ENCODE data around the gene ACACB.

Gene ACACB

GRCh38 chr12:109115758-109116610 lies at the start of gene ACACB:
TSS of gene ACACB (plus strand) at chr12:109116587. CDS start at chr12:109139406, 22,819 bp downstream.
- DNase-seq: peak; percentile 83 to 87

DNA sequence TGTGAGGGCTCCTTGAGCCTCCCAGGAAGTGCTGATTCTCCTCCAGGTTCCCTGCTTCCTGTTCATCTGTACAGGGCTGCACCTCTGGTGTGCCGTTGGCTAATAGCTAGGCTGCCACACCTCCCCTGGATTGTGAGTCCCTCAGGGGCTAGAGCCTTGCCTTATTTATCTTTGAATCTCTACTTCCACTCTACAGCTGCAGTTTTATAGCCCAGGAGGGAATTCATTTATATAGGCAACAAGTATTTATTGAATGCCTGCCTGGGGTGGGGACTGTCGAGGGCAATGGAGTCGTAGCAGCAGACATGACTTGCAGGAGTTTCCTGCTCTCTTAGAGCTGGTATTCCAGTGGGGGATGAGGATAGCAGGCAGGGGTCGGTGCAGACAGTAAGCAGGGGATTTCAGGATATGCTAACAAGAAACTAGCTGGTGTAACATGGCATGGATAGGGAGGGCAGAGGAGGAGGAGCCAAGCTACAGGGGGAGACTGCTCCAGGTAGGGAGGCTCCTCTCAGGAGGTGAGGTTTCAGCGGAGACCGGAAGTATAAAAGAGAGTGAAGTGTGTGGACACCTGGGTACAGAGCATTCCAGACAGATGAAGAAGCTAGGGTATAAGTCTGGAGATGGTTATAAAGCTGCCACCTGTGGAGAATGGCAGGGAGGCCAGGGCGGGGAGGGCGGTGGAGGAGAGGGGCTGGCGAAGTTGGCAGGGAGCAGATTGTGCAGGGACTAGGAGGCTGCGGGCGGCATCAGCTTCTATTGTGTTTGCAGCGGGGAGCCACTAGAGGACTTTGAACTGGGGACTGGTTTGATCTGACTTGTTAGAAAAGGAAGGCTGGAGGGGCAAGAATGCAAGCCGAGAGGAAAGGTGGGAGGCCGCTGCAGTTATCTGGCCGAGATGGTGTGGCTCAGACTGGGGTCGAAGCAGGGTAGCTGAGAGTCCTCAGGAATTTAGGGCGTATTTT lies 46.8 kb upstream of the ACACB start:
- no peak for DNase-seq

GRCh38 chr12:109074866-109075265 lies 41.5 kb upstream of the ACACB start:
- DNase-seq: no peak

GRCh38 chr12:109082751-109083150 lies 33.6 kb upstream of the ACACB start:
- no peak for DNase-seq

- no peak for DNase-seq
These were observed 32.0 kb upstream of the ACACB start for GRCh38 chr12:109084425-109084824.

- DNase-seq: no peak
These were observed 30.8 kb upstream of the ACACB start for GRCh38 chr12:109085590-109085989.

DNA sequence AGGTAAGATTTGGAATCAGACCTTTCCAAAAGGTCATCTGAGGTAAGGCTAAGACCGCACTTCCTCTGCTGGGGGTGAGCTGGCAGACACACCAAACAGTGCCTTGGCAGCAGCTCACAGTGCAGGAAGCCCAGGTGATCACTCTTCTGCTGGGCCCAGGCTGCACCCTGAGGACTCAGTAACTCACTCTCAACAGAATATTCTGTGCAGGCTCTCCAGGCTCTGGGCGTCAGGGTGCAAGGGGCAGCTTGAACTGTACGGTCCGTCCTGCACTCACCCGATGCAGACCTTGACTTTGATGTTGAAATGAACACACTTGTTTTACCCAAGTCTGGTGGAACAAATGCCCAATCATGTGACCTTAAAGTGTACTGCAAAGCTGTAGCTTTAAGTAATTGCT lies 29.1 kb upstream of the ACACB start:
- no peak for DNase-seq

DNA sequence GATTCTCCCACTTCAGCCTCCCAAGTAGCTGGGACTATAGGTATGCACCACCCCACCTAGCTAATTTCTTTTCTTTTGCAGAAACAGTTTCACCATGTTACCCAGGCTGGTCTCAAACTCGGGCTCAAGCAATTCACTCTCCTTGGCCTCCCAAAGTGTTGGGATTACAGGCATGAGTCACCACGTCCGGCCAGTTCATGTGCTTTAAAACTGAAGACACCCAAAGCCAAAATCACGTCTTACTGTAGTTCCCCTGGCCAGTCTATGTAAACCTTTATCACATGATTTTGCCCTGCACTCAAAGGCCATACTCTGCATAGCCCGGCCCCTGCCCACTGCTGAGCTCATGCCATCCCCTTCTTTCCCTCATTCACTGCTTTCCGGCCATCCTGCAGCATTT lies 27.6 kb upstream of the ACACB start:
- DNase-seq: no peak

DNA sequence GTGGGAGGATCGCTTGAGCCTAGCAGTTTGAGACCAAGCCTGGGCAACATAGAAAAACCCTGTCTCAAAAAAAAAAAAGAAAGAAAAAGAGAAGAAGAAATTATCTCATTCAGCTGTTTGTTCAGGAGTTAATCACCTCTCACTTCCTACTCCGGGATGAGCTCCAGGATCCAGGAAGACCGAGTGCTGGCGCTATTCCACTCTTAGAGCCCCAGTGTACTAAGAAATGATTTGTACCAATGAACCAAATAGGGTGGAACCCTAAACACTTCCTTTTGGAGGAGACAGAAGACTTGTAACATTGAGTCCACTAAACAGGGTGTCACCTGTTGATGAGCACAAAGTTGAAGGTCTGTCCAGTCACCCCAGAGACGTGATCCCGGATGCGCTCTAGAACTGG lies 26.7 kb upstream of the ACACB start:
- no peak for DNase-seq

GRCh38 chr12:109092497-109093021 lies 23.8 kb upstream of the ACACB start:
- peak; percentile 53 to 65 for DNase-seq

GRCh38 chr12:109093022-109093918 lies 23.1 kb upstream of the ACACB start, which contains the start of gene ALKBH2:
TSS of gene ALKBH2 (minus strand) at chr12:109093472. CDS start at chr12:109092786, 686 bp downstream.
- peak; percentile 88 to 93 for DNase-seq

- DNase-seq: no peak
These were observed 19.3 kb upstream of the ACACB start for GRCh38 chr12:109097140-109097434.

- DNase-seq: peak; percentile 92 to 93
These were observed 18.8 kb upstream of the ACACB start, which contains the start of gene UNG for GRCh38 chr12:109097435-109098182. TSS of gene UNG (plus strand) at chr12:109097597. CDS start at chr12:109097680, 83 bp downstream.

DNA sequence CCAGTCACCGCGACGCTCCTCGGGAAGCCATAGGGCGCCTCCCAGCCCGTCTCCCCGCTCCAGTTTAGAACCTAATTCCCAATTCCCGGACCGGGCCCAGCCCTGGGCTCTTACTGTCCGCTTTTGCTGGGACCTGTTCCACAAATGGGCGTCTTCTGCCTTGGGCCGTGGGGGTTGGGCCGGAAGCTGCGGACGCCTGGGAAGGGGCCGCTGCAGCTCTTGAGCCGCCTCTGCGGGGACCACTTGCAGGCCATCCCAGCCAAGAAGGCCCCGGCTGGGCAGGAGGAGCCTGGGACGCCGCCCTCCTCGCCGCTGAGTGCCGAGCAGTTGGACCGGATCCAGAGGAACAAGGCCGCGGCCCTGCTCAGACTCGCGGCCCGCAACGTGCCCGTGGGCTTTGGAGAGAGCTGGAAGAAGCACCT lies 18.2 kb upstream of the ACACB start:
- DNase-seq: no peak

DNA sequence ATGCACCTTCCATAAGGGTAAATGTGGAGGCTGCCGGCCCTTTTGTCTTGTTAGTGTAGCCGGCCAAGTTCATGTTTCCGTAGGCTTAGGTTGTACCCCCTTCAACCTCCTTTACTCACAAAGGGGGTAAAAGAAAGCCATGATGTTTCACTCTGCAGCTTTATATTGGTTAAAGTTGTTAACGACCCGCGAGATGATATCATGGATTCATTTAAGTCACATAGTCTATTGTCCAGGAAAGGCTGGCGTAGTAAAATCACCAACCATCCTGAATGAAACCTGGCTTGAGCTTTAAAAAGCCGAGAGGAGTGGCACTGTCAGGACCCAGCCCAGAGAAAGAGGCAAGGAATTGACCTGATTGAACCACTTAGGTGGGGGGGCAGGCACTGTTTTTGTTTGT lies 17.7 kb upstream of the ACACB start:
- DNase-seq: no peak

DNA sequence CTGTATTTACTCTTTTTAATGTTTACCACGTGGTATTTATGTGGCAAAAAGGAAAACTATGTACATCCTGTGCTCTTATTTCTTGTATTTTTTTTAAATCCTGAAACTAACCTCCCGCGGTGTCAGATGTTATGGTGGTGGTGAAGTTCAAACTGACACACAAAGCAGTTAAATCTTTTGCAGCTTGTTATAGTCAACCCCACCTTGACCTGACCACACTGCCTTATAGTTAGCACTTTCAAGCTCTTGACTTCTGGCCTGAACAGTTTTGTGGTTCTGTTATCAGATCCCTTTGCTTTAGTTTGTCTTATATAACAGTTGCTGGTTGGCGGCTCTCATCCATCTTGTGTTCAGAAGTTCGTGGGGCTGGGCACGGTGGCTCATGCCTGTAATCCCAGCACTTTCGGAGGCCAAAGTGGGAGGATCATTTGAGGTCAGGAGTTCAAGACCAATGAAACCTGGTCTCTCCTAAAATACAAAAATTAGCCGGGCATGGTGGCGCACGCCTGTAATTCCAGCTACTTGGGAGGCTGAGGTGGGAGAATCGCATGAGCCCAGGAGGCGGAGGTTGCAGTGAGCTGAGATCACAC lies 16.9 kb upstream of the ACACB start:
- no peak for DNase-seq

DNA sequence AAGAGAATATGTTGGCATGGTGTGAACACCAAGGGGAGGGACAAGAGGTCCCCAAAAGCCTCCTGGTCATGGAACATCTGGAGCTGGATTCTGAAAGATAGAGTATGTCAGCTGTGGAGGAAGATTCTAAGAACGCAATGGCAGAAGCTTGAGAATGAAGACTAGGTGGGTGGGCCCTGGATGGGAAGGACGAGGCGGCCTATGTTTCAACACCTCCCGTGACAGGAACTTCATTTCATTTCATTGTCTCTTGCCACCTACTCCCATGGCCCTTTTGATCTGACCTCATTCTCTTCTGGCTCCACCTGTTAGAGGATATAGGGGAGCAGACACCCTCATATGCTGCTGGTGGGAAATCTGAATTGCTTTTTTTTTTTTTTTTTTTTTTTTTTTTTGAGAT lies 15.6 kb upstream of the ACACB start:
- DNase-seq: no peak

DNA sequence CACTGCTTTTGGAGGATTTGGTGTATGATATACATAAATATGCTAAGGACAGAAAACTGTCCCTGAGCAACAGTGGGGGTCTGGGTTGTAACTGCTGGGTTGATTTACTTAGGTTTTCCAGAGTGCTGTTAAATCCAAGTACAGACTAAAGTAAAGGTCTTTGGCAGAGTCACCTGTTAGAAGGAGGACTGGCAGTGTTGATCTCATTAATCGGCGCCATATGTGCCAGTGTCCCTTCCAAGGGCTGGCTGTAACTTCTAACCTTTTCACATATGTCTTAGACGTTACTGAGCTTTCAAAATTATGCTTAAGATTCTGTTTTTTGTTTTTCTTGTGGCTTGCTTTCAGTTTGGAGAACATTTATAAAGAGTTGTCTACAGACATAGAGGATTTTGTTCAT lies 13.9 kb upstream of the ACACB start:
- no peak for DNase-seq

- no peak for DNase-seq
These were observed 11.2 kb upstream of the ACACB start for GRCh38 chr12:109105176-109105575.

GRCh38 chr12:109109746-109110350 lies 6.5 kb upstream of the ACACB start:
- no peak for DNase-seq

Data from Kasumi-1 (cell line).